Measurements from ENCODE around the gene CDH24. TPM values are rescaled to one million over a fixed set of nuclear protein-coding genes. Genes with fewer than 3 reads are reported as not detected.

CDH24 gene
- total RNA-seq, 1 experiment from 2014 or later: 17.9 TPM

DNA sequence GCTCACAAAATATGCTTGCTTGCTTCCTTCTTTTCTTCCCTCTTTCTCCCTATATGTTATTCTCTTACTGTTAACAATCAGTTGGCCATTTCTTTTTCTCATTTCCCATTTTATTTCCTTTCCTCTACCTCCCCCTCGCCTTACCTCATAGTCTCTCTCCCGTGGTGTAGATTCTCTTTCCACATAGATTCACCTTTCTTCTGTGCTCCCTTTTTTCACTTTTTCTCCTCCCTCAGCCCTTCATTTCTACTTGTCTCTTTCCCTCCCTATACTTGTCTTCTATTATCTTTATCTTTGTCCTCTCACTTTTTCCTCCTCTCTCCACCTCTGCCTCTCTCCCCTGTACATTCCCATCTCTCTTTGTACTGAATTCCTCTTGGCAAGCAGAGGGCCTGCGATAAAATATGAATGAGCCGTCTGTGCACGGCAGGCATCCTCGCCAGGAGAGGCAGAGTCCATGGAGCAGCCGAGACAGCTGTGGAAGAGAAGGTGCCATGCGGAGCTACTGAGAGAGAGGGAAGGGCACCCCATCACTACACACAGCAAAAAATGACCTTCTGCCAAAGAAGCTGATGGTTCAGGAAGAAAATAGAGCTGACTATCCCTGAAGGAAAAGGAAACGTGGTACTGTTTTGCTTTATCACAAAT is 59.5 kb downstream of the CDH24 start (continued):
- TF ChIP-seq, protein P1, sequence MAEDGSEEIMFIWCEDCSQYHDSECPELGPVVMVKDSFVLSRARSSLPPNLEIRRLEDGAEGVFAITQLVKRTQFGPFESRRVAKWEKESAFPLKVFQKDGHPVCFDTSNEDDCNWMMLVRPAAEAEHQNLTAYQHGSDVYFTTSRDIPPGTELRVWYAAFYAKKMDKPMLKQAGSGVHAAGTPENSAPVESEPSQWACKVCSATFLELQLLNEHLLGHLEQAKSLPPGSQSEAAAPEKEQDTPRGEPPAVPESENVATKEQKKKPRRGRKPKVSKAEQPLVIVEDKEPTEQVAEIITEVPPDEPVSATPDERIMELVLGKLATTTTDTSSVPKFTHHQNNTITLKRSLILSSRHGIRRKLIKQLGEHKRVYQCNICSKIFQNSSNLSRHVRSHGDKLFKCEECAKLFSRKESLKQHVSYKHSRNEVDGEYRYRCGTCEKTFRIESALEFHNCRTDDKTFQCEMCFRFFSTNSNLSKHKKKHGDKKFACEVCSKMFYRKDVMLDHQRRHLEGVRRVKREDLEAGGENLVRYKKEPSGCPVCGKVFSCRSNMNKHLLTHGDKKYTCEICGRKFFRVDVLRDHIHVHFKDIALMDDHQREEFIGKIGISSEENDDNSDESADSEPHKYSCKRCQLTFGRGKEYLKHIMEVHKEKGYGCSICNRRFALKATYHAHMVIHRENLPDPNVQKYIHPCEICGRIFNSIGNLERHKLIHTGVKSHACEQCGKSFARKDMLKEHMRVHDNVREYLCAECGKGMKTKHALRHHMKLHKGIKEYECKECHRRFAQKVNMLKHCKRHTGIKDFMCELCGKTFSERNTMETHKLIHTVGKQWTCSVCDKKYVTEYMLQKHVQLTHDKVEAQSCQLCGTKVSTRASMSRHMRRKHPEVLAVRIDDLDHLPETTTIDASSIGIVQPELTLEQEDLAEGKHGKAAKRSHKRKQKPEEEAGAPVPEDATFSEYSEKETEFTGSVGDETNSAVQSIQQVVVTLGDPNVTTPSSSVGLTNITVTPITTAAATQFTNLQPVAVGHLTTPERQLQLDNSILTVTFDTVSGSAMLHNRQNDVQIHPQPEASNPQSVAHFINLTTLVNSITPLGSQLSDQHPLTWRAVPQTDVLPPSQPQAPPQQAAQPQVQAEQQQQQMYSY (CRISPR knock-in tag; IDR thresholded peaks at IDR 0.05): no peak
- TF ChIP-seq CBFB (CRISPR knock-in tag; IDR thresholded peaks at IDR 0.05; ENCODE audit: low read depth): no peak
- TF ChIP-seq, protein P2, sequence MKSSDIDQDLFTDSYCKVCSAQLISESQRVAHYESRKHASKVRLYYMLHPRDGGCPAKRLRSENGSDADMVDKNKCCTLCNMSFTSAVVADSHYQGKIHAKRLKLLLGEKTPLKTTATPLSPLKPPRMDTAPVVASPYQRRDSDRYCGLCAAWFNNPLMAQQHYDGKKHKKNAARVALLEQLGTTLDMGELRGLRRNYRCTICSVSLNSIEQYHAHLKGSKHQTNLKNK (CRISPR knock-in tag; IDR thresholded peaks at IDR 0.05): no peak
- no peak for TF ChIP-seq ZNF671 (CRISPR knock-in tag; IDR thresholded peaks at IDR 0.05)
- TF ChIP-seq, protein P3, sequence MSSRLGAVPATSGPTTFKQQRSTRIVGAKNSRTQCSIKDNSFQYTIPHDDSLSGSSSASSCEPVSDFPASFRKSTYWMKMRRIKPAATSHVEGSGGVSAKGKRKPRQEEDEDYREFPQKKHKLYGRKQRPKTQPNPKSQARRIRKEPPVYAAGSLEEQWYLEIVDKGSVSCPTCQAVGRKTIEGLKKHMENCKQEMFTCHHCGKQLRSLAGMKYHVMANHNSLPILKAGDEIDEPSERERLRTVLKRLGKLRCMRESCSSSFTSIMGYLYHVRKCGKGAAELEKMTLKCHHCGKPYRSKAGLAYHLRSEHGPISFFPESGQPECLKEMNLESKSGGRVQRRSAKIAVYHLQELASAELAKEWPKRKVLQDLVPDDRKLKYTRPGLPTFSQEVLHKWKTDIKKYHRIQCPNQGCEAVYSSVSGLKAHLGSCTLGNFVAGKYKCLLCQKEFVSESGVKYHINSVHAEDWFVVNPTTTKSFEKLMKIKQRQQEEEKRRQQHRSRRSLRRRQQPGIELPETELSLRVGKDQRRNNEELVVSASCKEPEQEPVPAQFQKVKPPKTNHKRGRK (CRISPR knock-in tag; IDR thresholded peaks at IDR 0.05; ENCODE audit: borderline replicate concordance): no peak
- no peak for TF ChIP-seq NR3C1 (CRISPR knock-in tag; conservative IDR thresholded peaks at IDR 0.05; ENCODE audit: low read depth)
- TF ChIP-seq, protein P4, sequence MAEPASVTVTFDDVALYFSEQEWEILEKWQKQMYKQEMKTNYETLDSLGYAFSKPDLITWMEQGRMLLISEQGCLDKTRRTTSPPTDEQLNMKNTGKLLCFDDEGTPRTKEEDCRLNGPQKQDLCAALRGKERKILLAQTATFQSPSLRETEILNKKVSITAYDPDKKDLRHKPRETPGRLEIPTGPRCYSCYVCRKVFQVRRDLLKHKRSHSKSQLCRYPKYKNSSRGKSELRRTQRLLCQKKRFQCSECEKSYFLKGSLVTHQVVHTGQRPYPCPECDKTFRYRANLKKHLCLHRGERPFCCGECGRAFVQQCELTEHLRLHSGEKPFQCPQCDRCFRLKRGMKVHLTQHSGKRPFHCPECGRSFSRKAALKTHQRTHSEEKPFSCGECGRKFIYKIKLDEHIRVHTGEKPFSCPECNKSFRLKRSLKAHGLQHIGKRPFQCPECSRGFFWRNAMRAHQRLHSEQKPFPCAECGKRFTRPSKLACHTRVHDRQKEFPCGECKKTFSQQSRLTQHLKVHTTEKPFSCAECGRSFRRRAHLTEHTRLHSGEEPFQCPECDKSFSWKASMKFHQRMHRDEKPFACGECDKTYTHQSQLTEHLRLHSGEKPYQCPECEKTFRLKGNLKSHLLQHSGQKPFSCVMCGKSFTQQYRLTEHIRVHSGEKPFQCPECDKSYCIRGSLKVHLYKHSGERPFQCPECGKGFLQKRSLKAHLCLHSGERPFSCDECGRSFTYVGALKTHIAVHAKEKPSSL (CRISPR knock-in tag; conservative IDR thresholded peaks at IDR 0.05): no peak

Other genes with a start within 250 kb of the CDH24 start
- 3.0 to 4.3 TPM (median 4.2 TPM) in 3 replicates for gene SLC7A7, start 242.1 kb downstream of the CDH24 start, total RNA-seq (2021)
- gene MRPL52, start 227.6 kb downstream of the CDH24 start, total RNA-seq (2021): 170 to 200 TPM (median 200 TPM) in 3 replicates
- 81.6 to 94.4 TPM (median 83.9 TPM) in 3 replicates for gene MMP14, start 220.9 kb downstream of the CDH24 start, total RNA-seq (2021)
- 18.4 to 24.0 TPM (median 19.0 TPM) in 3 replicates for gene LRP10, start 185.8 kb downstream of the CDH24 start, total RNA-seq (2021)
- 1.1 to 1.5 TPM (median 1.5 TPM) in 3 replicates for gene REM2, start 174.3 kb downstream of the CDH24 start, total RNA-seq (2021)
- 42.4 to 49.4 TPM (median 47.4 TPM) in 3 replicates for gene RBM23, start 138.4 kb downstream of the CDH24 start, total RNA-seq (2021)
- gene PRMT5, start 128.1 kb downstream of the CDH24 start, total RNA-seq (2021): 119 to 124 TPM (median 123 TPM) in 3 replicates
- gene HAUS4, start 100.4 kb downstream of the CDH24 start, total RNA-seq (2021): 52.4 to 57.6 TPM (median 53.5 TPM) in 3 replicates
- gene AJUBA, start 75.0 kb downstream of the CDH24 start, total RNA-seq (2021): 28.8 to 35.8 TPM (median 33.8 TPM) in 3 replicates
- 8.1 to 12.8 TPM (median 11.9 TPM) in 3 replicates for gene C14orf93, start 47.4 kb downstream of the CDH24 start, total RNA-seq (2021)
- 200 to 224 TPM (median 203 TPM) in 3 replicates for gene PSMB5, start 22.6 kb downstream of the CDH24 start, total RNA-seq (2021)
- gene PSMB11, start 15.3 kb downstream of the CDH24 start, total RNA-seq (2021): not detected in 3 replicates
- gene ACIN1, start 37.6 kb upstream of the CDH24 start, total RNA-seq (2021): 196 to 229 TPM (median 204 TPM) in 3 replicates
- gene C14orf119, start 38.0 kb upstream of the CDH24 start, total RNA-seq (2021): 67.8 to 81.3 TPM (median 71.3 TPM) in 3 replicates
- 0.07 to 0.11 TPM in 2 of 3 replicates, not detected in the other for gene CIROP, start 47.5 kb upstream of the CDH24 start, total RNA-seq (2021)
- gene CEBPE, start 61.7 kb upstream of the CDH24 start, total RNA-seq (2021): not detected in 3 replicates
- gene SLC7A8, start 126.1 kb upstream of the CDH24 start, total RNA-seq (2021): 200 to 207 TPM (median 201 TPM) in 3 replicates
- 0.27 to 0.55 TPM (median 0.46 TPM) in 3 replicates for gene RNF212B, start 180.4 kb upstream of the CDH24 start, total RNA-seq (2021)
- 9.4 to 10.7 TPM (median 10.1 TPM) in 3 replicates for gene HOMEZ, start 228.6 kb upstream of the CDH24 start, total RNA-seq (2021)
- 4.1 to 7.4 TPM (median 5.9 TPM) in 3 replicates for gene PPP1R3E, start 245.3 kb upstream of the CDH24 start, total RNA-seq (2021)
- 15.5 to 18.2 TPM (median 16.9 TPM) in 3 replicates for gene BCL2L2, start 249.3 kb upstream of the CDH24 start, total RNA-seq (2021)

Measured in WTC11 (cell line).